Stimulated activated CD4-positive, alpha-beta T cell treated with anti-CD3 and anti-CD28 coated beads, Interleukin-2, amount 100 ng/mL, for 24 hours (primary cell): Measurements from ENCODE around the gene HIBADH.
"Not testable (repeated sequence)": the region's sequence is repeated elsewhere in the genome, so short reads cannot be mapped to it uniquely, and the experiment has no call there.

Source experiments
- DNase-seq, 2 donors: peaks; one replicate each; pipeline ENCODE4 v3.0.0-alpha.2; 2020

The HIBADH gene

GRCh38 chr7:27678617-27679260 lies 16.1 kb upstream of the HIBADH start:
- DNase-seq: no peak

- DNase-seq: no peak
These were observed 15.4 kb upstream of the HIBADH start for GRCh38 chr7:27677912-27678612.

GRCh38 chr7:27674126-27674525 lies 11.4 kb upstream of the HIBADH start:
- not testable (repeated sequence) for DNase-seq

GRCh38 chr7:27671675-27672074 lies 9.0 kb upstream of the HIBADH start:
- no peak for DNase-seq

GRCh38 chr7:27670676-27671075 lies 8.0 kb upstream of the HIBADH start:
- no peak for DNase-seq

GRCh38 chr7:27670177-27670576 lies 7.5 kb upstream of the HIBADH start:
- no peak for DNase-seq

- DNase-seq: no peak
These were observed 2.8 kb upstream of the HIBADH start for GRCh38 chr7:27665531-27665930.

GRCh38 chr7:27663989-27664331 lies 1.3 kb upstream of the HIBADH start:
- DNase-seq: no peak

GRCh38 chr7:27661811-27662489 lies 733 bp downstream of the HIBADH start:
- DNase-seq: peak; percentile 20 to 33

- DNase-seq: no peak
These were observed 6.0 kb downstream of the HIBADH start for GRCh38 chr7:27656724-27657123.

GRCh38 chr7:27655184-27655583 lies 7.5 kb downstream of the HIBADH start:
- DNase-seq: no peak

GRCh38 chr7:27652518-27652917 lies 10.2 kb downstream of the HIBADH start:
- DNase-seq: no peak

- no peak for DNase-seq
These were observed 11.0 kb downstream of the HIBADH start for GRCh38 chr7:27651702-27652101.

GRCh38 chr7:27650283-27650682 lies 12.4 kb downstream of the HIBADH start:
- DNase-seq: no peak

- DNase-seq: no peak
These were observed 15.2 kb downstream of the HIBADH start for GRCh38 chr7:27647489-27647888.

- DNase-seq: no peak
These were observed 15.6 kb downstream of the HIBADH start for GRCh38 chr7:27647046-27647445.

- DNase-seq: no peak
These were observed 20.4 kb downstream of the HIBADH start for GRCh38 chr7:27642271-27642670.

GRCh38 chr7:27641581-27642230 lies 21.0 kb downstream of the HIBADH start:
- DNase-seq: no peak

- no peak for DNase-seq
These were observed 21.7 kb downstream of the HIBADH start for GRCh38 chr7:27640884-27641574.

- DNase-seq: no peak
These were observed 22.8 kb downstream of the HIBADH start for GRCh38 chr7:27639851-27640250.

GRCh38 chr7:27639048-27639447 lies 23.6 kb downstream of the HIBADH start:
- not testable (repeated sequence) for DNase-seq

GRCh38 chr7:27636326-27637006 lies 26.2 kb downstream of the HIBADH start:
- DNase-seq: no peak

GRCh38 chr7:27635728-27636127 lies 27.0 kb downstream of the HIBADH start:
- no peak for DNase-seq
